GM15510 (cell line): ENCODE results near the gene RSBN1.

Experiments used
- POLR2A ChIP-seq: IDR thresholded peaks from 3 replicates; pipeline ENCODE4 v1.6.1; 2011; ENCODE audit warnings: borderline replicate concordance; ENCODE audit not compliant: insufficient read length; ENCODE audit errors: extremely low read depth

The RSBN1 gene

DNA sequence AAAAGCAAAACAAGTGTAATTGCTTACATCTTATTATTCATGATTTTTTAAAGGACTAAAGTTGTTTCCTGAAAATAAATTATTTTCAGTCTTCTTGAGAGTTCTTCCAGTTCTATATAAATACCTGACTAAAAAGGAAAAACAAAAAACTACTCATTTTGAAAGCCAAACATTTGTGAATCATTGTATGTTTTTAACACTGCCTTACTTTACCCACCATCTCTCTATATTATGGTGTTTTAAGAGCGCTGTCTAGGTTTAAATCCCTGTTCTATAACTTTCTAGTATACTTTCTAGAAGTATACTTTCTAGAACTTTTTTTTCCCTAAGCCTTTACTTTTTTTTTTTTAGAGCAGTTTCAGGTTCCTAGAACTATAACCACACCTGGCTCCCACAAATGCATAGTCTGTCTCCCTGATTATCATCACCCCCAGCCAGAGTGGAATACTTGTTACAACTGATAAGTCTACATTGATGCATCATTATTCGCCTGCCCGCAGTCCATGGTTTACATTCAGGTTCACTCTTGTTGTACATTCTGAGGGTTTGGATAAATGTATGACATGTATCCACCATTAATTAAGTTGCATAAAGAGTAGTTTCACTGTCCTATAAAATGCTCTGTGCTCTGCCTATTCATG lies 9.8 kb downstream of the RSBN1 start:
- no peak for TF ChIP-seq POLR2A

DNA sequence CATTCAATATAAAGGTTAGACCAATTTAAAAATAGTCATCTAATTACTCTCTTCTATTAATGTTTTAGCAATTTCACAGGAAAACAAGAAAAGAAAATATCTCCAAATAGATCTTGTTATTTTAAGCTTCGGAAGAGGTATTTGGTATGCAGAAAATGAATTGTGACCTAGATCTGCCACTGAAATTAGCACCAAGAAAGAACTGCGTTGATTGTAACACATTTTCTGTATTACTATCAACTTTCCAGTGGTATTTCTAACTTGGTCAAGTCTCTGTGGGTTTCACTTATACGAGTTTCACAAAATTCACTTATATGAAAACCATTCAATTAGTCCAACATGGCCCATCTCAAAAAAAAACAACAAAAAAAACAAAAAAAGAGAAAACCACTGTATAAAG lies 11.8 kb downstream of the RSBN1 start:
- TF ChIP-seq POLR2A, result no peak

DNA sequence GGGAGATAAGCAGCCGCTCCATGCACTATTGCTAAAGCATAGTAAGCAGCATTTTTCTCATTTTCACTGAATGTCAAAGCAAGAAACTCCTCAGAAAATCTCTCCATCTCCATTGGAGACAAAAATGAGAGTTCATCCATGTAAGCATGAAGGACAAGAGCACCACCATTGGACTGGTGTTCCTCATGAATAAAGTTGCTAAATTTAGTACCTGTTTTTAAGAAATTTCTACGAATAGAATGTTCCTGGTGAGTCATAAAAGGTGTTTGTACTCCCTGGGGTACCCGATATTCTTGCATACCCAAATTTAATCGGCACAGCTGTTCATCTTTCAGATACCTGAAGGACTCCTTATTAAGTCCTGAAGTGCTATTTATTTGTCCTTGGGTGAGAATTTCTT lies 14.8 kb downstream of the RSBN1 start:
- TF ChIP-seq POLR2A, result no peak

GRCh38 chr1:113793878-113794834 lies 18.1 kb downstream of the RSBN1 start:
- no peak for TF ChIP-seq POLR2A

DNA sequence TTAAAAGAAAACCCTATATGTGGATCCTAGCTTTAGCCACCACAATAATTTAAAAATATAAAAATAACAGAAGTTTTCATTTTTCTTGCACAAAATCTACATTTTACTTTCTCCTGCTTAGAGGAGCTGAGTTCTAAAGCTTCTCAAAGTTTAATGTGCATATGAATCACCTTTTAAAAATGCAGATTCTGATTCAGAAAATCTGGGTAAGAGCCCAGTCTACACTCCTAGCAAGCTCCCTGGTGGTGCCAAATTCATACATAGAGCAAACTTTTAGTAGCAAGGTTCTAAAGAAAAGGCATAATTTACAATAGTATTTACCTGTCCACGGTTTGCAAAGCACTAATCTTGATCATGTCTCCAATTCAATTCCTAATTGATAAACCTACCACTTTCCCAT lies 19.3 kb downstream of the RSBN1 start:
- TF ChIP-seq POLR2A, result no peak

GRCh38 chr1:113792471-113792870 lies 19.8 kb downstream of the RSBN1 start:
- no peak for TF ChIP-seq POLR2A

- TF ChIP-seq POLR2A, result no peak
These were observed 23.5 kb downstream of the RSBN1 start for GRCh38 chr1:113788802-113789201.

DNA sequence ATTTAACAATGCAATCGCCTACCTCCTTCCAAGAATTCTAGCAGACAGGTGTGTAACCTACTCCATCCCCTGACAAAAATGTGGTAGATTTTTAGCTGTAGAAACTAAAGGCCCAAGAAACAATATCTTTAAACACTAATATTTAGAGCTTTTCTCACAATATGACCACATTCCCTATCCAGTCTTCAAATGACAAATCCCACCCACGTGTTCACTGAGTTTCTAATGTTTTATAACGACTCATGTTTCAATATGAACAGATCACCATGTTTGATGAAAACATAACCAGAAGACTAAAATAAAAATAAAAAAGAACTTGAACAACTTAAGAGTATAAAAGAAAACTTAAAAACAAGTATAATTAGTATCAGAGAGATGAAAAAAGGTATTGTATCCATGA lies 24.6 kb downstream of the RSBN1 start:
- no peak for TF ChIP-seq POLR2A

GRCh38 chr1:113786069-113786468 lies 26.2 kb downstream of the RSBN1 start:
- TF ChIP-seq POLR2A, result no peak

GRCh38 chr1:113784104-113784779 lies 28.0 kb downstream of the RSBN1 start:
- TF ChIP-seq POLR2A, result no peak

GRCh38 chr1:113783254-113784103 lies 28.8 kb downstream of the RSBN1 start:
- no peak for TF ChIP-seq POLR2A

- TF ChIP-seq POLR2A, result no peak
These were observed 29.9 kb downstream of the RSBN1 start for GRCh38 chr1:113782406-113782805.

GRCh38 chr1:113780374-113781146 lies 31.7 kb downstream of the RSBN1 start:
- TF ChIP-seq POLR2A, result no peak

GRCh38 chr1:113779542-113779941 lies 32.7 kb downstream of the RSBN1 start:
- TF ChIP-seq POLR2A, result no peak

DNA sequence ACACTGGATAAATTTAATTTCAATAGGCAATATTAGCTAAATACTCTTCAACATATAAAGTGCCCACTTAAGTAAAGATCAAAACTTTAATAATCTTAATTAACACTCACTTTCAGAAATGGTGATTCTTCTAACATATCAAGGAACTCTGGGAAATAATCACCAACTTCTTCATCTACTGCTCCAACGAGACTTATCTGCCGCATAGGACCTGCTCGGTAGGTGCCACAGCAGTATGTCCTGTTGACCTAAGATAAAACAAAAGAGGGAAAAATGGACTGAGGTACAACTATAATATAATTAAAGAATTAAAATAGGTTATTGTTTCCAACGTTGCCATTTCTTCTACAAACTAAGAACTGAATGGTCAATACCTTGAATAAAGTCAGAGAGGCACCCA lies 34.7 kb downstream of the RSBN1 start:
- no peak for TF ChIP-seq POLR2A

- no peak for TF ChIP-seq POLR2A
These were observed 42.2 kb downstream of the RSBN1 start for GRCh38 chr1:113770031-113770430.
